HG02981 (cell line): ENCODE measurements around the gene PHKG2.

Experiments
- ATAC-seq: cut with Tn5 transposase; IDR thresholded peaks from one replicate; pipeline ENCODE4 v1.9.1; 2021; ENCODE audit warnings: mild to moderate bottlenecking, moderate library complexity; ENCODE audit not compliant: unreplicated experiment

Gene PHKG2

DNA sequence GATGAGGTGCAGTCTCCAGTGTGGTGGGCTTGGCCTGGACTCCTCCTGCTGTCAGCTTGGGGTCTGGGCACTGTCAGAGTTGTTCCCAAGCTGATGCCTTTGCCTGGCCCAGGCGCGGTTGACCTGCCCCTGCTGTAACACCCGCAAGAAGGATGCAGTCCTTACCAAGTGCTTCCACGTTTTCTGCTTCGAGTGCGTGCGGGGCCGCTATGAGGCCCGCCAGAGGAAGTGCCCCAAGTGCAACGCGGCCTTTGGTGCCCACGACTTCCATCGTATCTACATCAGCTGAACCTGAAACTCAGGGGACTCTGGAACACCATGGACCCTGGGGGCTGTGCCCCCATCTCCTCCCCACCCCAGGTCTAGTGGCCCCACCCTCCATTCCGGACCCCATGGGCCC is 25.6 kb downstream of the PHKG2 start:
- no peak for ATAC-seq

DNA sequence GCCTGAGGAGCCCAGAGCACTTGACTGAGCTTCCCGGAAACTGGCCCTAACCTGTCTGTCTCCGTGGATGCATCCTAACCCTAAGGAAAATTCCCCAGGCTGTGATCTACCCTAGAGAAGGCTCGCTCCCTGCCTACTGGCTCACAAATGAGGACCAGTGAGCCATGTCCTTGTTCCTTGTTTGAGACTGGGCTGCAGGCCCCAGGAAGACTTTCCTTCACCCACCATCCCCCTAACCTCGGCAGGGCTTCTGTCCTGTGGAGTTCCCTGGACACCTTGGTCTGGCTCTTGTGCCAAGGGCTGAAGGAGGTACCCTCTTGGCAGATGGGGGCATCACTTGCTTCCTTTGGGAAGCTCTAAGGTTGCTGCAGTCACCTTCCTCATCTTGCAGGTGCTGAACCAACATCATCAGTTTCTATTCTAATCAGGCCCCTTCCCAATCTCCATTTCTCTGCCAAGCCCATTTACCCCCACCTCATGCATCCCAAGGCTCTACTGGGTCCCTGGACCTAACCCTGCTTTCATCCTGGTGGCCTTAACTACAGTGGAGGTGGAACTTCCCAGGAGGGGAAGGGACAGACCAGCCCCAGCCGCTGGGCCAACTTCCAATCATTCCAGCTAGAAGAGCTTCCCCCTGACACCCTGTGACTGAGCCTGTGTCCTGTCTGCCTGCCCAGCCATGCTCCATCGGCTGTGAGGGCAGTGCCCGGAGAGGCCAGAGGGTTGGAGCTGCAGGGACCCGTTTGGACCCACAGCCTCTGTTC is 26.3 kb downstream of the PHKG2 start:
- no peak for ATAC-seq

DNA sequence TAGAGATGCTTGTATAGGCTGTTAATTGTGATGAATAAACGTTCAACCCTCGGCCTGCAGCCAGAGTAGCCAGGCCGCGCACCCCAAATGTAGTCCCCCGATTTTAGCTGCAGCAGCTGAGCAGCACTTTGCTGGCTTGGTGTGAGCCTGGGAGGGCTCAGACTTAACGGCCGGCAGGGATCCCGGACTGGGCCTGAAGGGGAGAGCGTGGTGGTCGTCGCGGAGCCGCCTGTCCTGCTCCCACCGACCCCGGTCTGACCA is 26.8 kb downstream of the PHKG2 start:
- ATAC-seq, result no peak

DNA sequence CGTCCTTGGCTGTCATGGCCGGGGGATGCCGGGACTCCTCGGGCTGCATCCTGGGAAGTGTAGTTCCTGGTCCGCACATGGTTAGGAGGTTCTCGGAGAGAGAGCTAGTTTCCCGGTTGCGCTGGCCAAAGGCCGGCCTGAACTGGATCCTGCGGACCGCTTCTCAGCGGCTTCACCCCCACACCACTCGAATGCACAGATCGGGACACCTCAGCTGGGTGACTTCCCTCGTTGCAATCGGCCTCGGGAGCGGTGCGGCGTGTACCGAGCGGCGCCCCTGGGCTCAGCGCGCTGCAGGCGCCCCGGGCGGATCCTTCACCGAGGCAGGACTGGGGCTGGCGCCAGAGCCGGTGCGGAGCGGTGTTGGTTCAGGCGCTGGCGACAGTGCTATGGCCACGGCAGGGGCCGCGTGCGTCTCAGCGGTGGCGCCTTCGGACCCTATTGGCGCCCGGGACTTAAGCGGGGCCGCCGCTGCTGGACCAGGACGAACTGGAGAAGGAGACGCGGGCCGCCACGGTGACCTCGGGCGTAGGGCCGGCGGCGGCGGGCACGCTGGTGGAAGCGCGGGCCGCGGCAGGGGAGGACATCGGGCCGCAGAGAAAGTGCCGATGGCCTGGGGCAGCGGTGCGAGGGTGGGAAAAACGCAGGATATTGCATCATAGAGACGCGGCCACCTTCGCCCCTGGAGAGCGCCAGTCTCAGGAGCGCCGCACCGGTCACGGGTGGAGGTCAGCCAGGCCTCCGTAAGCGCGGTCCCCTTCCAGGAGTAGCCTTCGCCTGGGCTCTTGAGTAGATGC is 27.4 kb downstream of the PHKG2 start:
- peak; percentile 55 for ATAC-seq

DNA sequence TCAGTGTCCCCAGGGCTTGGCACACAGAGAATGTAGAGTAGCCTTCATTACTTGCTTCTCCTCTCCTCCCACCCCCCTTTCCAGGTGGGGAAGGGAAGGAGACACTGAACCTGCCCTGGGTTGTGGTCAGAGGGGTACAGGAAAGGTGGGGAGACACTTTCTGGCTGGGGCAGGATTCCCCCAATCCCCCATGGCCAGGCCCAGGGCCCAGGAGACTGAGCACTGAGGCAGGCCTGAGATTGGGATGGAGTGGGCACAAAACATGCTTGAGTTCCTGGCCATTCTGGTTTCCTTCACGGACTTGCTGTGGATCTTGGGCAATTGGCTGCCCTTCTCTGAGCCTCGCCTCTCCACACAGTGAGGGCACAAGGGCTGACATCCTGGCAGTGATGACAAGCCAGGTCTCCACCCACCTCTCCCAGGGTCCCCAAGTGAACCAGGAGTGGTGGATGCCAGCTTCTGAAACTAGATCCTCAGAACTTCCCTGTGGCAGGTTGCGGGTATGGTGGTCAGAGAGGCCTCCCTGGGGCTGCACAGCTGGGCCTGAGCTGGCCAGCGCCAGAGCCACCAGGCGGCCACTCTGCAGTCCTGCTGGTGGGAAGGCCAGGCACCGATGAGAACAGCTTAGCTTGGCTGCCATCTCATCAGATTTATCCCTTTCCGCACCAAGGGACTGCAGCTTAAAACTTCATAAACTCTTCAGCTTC is 29.5 kb downstream of the PHKG2 start:
- ATAC-seq, result no peak

DNA sequence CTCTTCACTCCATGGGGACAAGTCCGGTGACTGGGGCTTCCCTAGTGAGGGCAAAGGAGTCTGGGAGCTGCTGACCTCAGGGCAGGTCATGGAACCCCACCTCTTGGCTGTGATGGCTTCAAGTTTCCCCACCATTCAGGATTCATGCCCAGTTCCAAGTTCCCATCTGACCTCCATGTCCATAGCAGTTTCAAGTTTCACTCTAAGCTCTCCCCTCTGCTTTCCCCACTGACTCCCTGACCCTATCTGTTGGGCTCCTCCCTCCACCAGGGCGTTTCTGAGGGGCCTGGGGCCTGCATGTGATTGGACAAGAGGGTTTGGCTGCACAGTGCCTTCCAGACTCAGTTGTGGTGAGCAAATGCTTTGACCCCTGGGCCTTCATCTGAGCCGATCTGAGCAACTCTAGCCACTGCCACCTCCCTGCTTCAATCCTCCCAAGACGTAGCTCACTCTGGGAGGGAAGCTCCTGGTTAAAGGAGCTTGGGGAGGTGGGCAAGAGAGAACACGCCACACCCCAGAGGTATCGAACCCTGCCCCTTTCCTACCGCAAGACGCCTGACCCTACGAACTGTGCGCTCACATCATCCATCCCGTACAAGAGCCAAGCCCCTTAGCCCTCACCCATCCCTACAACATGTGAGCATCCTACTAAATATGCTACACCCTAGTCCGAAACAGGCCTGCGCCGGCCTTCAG is 30.5 kb downstream of the PHKG2 start:
- no peak for ATAC-seq

DNA sequence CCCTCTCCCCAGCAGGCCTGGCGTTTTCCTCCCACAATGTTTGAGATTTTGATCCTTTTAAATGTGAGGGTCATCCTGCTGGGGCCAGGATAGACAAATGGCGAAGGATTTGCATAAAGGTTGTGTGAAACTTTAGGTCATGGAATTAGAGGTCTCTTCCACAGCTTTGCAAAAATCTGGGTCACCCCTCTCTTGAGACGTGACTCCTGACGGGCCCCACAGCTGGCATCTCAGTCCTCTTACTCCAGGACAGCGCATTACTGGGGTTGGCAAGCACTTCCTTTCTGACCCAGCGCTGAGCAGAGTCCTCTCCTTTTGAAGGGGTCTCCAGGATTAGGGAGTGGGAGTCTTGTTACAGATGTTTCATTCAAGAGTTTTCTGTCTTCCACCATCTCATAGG is 31.4 kb downstream of the PHKG2 start:
- no peak for ATAC-seq

DNA sequence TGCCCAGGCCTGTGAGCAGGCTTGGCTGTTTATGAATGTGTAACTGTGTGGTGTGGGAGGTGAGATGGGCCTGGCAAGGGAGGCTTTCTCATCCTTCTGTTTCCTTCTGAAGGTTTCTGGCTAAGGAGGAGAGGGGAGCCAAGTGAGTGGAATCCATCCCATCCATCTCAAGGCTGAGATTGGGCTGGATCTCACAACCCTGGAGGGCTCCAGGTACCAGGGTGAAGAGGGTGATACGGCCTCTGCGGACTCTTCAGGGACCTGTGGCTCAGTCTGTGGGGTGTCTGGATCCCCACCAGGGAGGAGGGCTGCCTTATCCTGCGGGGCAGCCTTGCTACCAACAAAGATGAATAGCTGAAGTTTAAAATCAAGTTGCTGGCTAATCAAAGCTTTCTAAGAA is 31.8 kb downstream of the PHKG2 start:
- ATAC-seq, result no peak

DNA sequence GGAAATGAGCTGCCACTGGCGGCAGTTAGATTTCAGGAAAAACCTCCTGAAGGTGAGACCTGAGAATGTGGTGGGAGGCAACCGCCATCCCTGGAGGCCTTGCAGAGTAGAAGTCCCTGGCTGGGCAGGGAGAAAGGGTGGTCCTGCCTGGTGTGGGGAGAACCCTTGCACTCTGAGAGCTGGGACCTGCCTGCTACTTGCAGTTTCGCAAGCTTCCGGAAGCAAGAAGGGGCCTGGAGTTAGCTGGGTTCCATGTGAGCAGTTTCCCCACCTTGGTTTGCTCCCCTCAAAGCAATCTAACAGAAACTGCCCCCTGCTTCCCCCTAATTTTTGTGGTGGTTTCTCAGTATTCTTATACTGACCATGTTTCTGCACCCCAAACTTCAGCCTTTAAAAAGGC is 32.3 kb downstream of the PHKG2 start:
- ATAC-seq, result no peak

DNA sequence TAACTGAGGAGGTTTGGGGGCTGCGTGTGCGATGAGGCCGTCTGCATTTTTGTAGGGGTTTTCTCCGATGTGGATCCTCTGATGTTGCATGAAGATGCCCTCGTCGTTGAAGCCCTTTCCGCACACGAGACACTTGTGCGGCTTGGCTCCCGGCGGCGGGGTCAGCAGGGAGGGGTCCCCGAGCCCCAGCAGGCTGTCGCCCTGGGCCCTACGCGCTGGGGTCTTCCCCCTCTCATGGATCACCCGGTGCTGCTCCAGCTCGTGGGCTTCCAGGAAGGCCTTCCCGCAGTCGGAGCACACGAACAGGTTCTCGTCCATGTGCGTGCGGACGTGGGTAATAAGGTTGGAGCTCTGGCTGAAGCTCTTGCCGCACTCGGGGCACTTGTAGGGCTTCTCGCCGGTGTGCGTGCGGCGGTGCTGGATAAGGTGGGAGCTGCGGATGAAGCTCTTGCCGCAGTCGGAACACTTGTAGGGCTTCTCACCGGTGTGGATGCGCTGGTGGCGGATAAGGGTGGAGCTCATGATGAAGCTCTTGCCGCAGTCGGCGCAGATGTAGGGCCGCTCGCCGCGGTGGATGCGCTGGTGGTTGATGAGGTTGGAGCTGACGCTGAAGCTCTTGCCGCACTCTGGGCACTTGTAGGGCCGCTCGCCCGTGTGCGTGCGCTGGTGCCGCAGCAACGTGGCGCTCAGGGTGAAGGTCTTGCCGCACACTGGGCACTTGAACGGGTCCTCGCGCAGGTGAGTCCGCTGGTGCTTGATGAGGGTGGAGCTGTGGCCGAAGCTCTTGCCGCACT is 34.5 kb downstream of the PHKG2 start:
- no peak for ATAC-seq

DNA sequence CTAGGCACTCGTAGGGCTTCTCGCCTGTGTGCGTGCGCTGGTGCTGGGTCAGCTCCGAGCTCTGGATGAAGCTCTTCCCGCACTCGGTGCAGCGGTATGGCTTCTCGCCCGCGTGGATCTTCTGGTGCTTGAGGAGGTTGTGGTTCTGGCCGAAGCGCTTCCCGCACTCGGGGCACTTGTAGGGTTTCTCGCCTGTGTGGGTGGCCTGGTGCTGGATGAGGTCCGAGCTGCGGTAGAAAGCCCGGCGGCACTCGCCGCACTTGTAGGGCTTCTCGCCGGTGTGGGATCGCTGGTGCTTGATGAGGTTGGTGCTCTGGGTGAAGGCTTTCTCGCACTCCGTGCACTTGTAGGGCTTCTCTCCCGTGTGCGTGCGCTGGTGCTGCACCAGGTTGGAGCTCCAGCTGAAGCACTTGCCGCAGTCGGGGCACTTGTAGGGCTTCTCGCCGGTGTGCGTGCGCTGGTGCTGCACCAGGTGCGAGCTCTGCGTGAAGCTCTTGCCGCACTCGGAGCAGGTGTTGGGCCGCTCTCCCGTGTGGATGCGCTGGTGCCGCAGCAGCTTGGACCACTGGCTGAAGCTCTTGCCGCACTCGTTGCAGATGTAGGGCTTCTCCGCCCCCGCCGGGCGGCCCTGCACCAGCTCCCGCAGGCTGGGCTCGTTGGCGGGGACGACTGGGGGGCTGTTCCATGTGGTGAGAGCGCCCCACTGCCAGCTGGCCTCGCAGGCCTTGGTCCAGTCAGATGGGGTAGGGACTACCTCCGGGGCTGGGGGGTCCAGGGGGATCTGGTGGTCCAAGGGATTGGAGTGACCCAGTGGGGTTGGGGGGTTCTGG is 35.3 kb downstream of the PHKG2 start:
- ATAC-seq, result no peak

DNA sequence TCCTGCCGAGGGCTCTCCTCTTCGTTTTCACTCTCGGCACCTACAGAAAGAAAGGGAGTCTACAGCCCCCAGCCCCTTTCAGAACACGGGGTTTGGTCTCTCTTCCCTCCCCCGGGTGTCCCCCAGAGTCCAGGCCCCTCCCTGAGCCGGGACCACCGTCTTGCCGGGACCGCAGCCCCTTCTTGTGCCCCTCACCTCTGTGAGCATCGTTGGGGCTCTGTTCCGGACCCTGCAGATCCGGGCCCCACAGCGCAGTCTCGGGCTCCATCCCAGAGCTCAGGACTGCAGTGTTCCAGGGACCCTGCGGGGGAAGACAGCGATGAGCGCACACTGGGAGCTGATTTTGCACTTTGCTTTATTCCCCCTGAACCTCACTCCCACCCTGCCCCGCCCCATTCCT is 36.0 kb downstream of the PHKG2 start:
- ATAC-seq, result no peak

DNA sequence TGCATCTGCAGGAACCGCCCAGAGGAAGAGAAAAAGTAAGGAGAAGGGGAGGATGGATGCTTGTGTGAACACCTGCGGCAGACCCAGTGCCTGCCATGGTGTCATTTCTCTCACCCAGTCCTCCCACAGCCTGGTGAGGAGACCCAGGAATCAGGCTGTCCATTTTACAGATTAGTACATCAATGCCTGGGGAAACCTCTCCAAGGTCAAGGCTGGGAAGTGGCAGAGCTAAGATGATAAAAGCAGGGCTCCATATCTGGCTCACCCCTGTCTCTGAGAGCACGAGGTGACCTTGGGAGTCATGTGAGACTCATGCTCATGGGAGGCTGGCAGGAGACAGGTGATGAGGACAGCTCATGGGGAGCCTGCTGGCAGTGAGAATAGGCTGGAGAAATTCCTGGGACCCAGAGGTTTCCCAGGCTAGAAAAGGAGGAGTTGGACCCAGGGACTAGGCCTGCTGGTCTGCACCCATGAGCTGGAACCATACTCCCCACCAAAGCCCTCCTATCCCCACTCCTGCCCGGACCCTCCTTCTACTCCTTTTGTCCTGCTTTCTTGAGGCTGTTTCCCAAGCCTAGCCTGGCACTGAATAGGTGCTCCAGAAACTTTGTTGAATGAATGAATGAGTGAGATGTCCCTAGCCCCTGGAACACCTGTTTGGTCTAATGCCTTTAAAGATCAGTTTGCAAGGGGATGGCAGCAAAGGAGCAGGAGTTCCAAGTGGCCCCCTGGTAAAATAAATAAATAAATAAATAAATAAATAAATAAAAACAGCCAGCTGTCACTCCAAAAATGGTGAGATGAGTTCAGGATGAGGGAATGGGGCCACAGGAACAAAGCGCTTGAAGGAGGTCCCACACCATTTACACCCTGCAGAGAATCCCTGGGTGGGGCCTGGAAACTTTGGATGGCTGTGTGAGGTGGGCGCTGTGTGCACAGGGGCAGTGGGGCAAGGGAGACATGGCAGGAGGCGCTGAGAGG is 37.2 kb downstream of the PHKG2 start:
- ATAC-seq, result no peak

DNA sequence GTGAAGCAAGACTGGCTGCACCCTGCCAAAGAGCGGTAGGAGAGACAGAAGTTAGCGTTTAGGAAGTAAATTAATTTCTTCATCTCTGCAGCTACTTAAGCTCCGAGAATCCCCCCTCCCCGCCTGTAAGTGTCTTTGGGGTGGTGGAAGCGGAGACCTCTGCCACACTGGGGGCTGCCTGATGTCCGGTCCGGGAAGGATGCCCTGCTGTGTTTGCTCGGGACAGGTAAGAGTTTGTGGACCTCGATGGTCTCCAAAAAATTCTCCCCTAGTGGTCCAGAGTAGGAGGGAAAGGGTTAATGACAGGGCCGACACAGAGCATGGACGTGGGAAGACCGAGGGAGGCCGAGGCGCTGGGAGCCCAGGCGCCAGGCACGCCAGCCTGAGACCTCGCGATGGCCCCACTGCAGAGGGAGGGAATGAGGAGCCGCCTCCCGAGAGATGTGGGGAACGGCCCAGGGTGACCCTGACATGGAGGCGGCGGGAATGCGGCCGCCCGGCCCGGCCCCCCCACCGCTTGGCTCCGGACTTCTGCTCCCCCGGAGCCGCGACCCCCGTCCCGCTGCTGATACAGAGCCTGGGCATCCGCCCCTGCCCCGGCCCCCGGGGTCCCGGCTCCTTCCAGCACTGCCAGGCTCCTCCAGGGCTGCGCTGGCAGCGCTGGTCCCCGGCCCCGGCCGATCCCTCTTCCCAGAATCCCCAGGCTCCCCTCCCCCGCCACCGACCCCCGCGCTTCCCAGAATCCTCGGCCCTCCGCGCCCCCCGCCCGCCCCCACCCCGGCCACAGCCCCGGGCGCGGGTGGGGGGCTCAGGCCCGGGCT is 38.1 kb downstream of the PHKG2 start:
- ATAC-seq, result no peak

DNA sequence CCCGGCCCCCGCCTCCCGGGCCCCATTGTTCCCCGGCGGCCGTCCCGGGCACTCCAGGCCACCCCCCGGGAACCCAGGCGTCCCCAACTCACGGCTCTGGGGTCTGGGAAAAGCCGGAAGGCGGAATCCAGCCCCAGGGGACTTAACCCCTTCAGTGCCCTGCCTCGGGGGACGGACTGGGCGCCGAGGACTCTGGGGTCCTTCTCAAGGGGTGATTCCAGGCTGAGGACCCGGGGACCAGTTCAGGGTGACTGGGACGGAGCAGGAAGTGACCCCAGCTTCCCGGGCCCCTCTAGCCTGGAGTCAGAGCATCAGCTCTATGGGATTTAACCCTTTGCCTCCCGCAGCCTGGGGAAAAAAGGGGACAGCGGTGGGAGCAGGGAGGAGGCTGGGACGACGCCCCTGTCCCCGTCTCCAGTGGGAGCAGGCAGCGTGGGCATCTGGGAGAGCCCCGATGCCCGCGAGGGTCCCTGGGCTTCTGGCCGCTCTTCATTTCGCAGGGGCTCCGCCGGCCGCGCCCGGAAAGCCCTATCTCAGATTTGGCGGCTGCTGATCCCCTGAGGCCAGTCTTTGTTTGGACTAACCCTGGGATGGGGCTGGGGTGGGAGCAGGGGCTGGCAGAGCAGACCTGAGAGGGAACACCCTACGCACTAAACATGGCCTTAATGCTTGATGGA is 38.8 kb downstream of the PHKG2 start, which contains the start of gene ZNF629:
Gene ZNF629, minus strand, starts transcription at position 270 of the 677 bp plus-strand sequence. CDS start 2,723 bp downstream, outside the sequence.
- no peak for ATAC-seq

DNA sequence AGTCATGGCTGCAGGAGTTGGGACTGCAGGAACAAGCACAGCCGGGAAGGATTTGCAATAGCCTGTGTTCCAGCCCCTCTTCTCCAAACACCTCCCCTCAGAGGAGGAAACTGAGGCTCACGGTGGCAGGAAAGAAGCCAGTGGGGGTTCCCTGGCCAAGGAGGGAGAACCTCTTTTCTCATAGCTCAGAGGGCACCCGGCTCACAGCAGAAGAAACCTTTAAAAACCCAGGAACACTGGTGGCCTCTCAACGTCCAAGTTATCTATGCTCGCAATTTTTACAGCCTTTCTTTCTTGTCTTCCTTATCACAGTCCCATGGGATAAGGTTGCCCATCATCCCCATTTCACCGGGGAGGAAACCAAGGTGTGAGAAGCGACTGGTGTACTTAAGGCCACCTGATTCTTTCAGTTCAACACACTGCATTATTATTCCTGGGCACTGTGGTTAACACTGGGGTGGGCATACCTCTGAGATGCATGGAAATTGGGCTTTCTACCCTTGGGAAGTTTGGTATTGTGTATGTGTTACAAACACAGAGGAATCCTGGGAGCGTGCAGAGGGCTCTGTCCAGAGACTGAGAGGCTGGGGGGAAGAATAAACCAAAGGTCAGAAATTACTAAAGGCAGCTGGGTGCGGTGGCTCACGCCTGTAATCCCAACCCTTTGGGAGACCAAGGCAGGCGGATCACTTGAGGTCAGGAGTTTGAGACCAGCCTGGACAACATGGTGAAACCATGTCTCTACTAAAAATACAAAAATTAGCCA is 39.6 kb downstream of the PHKG2 start:
- no peak for ATAC-seq
